HG03135 (cell line): ENCODE measurements around the gene PUS10.
A peak's percentile ranks its signal among the peaks of the same experiment; 100 is the strongest.
"Not testable (repeated sequence)": the region's sequence is repeated elsewhere in the genome, so short reads cannot be mapped to it uniquely, and the experiment has no call there.

ENCODE experiments used
- ATAC-seq: cut with Tn5 transposase; IDR thresholded peaks from one replicate; pipeline ENCODE4 v1.9.1; 2021; ENCODE audit warnings: mild to moderate bottlenecking, moderate library complexity; ENCODE audit not compliant: unreplicated experiment

The PUS10 gene

DNA sequence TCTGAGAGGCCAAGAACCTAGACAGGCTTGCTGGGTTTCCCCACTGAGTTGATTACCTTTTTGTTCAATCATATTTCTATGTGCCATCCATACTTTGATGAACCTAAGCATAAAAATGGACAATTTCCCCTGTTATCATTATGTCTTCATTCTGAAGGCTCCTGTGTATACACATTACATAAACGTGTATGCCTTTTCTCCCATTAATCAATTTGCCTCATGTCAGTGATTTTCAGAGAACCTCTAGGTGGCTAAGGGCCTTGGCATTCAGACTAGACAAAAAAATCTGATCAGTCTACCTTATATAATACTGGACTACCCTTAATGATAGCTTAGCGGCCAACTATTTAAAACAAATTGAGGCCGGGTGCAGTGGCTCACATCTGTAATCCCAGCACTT, 4.7 kb downstream of the PUS10 start:
- no peak for ATAC-seq

GRCh38 chr2:61012303-61012702, 5.8 kb downstream of the PUS10 start:
- not testable (repeated sequence) for ATAC-seq

DNA sequence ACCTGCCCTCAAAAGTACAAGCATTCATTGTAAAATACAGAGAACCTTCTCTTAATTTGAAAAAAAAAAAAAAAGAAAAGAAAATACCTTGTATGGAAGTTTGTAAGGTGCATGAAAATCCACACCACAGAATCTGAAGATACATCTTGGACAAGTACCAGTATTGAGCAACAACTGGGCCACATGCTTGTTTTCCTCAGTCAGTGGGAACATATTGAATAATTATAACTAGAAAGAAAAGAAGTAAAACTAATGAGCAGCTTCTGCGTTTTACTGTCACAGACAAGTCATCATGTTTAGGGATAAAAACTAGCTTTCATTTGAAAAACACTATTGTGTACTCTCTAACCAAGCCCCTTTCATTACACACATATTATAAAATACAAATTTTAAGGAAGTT, 6.4 kb downstream of the PUS10 start:
- ATAC-seq: no peak

GRCh38 chr2:61009355-61009754, 8.7 kb downstream of the PUS10 start:
- no peak for ATAC-seq

- ATAC-seq: no peak
Observed at GRCh38 chr2:61006486-61007105, 11.5 kb downstream of the PUS10 start.

DNA sequence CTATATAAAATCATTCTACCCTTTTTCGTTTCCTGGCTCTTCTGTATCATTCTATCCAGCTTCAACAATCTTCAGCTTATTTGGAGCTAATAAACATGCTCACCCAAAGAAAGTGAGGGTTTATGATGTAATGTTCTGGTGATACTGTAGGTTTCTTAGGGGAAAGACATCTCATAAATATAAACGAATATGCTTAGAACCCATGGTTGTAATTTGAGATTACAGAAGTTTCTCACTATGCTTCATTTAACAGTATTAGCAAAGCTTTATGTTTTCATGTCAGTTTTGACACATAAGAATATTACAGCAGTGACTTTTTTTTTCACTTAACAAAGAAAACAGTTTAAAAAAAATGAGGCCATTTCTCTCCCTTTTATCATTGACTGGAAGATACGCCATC, 12.3 kb downstream of the PUS10 start:
- no peak for ATAC-seq

GRCh38 chr2:60998628-60999545, 19.2 kb downstream of the PUS10 start:
- peak; percentile 60 for ATAC-seq

DNA sequence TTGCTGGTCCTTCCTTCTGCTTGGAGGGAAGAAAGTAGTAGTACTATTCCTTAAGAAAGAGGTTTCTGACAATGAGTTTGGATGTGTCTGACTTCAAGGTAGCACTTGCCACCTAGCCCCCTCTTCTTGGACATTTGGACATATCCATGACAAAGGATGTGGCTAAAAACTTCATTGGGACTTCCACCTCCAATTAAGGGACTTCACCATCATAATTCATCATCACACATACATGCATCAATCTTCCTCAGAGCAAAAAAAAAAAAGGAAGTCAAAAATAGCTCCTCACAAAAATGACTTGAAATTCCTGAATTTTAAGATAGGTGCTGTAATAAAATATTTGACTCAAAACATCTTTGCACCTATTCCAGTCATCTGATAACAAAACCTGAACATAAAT, 23.9 kb downstream of the PUS10 start:
- no peak for ATAC-seq

DNA sequence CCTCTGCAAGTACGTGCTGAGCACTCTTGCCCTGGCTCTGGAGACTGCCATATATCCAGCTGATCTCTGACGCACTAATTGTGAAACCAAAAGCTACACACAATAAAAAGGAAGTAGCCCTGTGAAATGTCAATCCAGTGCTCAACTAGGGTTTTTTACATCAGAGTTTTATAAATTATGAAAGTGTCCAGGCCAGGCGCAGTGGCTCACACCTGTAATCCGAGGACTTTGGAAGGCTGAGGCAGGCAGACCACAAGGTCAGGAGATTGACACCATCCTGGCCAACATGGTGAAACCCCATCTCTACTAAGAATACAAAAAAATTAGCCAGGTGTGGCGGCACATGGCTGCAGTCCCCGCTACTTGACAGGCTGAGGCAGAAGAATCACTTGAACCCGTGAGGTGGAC, 25.1 kb downstream of the PUS10 start:
- peak; percentile 98 for ATAC-seq

GRCh38 chr2:60991644-60992043, 26.4 kb downstream of the PUS10 start:
- ATAC-seq: no peak

DNA sequence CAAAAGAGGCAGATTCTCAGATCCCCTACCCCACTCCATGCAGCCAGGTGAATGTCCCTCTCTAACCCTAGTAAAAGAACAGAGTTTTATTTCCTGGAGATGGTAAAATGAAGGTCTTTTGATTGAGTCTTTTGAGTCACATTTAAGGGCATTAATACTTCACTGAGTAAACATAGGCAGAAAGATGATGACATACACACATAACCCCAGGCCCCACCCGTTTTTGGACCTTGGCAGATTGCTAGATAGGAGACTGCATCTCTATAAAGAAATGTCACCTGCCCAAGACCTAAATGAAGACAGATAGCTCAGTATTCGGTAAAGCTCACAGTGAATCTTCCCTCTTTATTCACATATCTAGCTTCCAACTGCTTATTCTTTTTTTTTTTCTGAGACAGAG, 28.8 kb downstream of the PUS10 start:
- ATAC-seq: no peak

GRCh38 chr2:60987656-60988055, 30.4 kb downstream of the PUS10 start:
- not testable (repeated sequence) for ATAC-seq

- ATAC-seq: no peak
Observed at GRCh38 chr2:60987041-60987440, 31.0 kb downstream of the PUS10 start.

GRCh38 chr2:60984720-60985119, 33.3 kb downstream of the PUS10 start:
- ATAC-seq: no peak

DNA sequence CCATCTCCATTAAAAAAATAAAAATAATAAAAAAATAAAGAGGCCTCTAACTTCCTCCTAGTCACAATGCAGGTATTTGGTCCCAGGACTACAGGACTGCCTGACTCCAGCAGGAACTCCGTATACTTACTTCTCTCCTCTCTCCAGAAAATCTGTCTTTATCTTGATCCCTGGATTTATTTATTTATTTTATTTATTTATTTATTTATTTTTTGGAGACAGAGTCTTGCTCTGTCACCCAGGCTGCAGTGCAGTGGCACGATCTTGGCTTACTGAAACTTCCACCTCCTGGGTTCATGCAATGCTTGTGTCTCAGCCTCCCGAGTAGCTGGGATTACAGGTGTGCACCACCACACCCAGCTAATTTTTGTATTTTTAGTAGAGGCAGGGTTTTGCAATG, 36.0 kb downstream of the PUS10 start:
- not testable (repeated sequence) for ATAC-seq

DNA sequence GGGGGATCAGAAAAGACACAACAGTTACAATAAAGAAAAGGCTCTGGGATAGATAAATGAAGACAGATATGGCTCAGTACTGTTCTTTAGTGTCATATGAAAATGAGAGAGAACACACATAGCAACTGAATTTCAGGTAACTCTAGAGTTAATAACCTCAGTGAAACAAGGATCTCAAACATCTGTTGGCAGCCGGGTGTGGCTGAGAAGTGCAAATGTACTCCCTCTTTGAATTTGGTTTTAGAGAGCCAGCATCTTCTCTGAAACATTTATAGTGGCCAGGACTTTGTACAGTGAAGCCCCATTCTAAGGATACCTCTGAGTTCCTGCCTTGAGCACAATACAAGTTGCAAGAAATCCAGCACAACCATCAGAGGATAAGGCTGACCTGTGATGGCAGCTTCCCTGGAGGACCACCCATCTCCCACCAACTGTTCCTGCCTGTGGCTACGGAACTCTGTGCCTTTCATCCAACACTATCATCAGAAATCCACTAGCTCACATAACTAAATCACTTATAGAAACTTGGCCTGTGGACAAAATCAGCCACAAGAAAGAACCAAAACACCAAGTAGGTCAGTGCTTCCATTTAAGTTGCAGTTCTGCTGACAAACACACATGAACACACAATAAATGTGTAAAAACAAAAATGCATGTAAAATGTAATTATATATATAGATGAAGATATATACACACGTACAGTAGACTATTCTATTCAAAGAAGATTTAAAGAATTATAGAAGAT, 37.8 kb downstream of the PUS10 start:
- ATAC-seq: no peak

DNA sequence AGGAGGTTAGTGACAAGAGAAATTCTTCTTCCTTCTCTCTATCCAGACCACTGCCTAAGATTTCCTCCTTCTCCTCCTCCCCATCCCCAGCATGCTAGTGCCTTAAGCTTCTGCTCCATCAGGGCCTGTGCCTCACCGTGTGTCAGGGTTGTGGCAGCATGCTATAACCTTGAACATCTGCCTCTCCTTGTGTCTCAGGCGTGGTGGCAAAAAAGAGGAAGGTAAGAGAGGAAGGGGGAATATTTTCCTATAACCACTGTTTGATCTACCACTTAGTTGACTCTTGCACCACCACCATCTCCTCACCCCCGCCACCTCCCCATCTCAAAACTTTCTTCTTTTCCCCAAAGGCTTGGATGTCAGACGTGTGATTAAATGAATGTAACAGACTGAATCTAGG, 38.8 kb downstream of the PUS10 start:
- no peak for ATAC-seq

DNA sequence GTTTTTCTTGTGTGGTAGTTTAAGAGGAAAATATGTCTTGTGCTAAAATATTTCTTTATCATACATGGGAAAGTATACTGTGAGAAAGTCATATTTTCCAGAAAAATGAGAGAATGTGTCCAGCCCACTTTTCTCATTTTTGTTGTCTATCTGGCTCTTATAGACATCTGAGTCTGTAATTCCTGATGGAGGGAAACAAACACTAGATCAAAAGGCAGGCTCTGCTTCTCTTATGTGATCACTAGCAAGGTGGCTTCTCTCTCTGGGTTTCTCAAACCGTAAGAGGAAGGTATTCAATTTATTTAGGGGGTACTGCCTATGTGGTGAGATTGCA, 40.5 kb downstream of the PUS10 start:
- ATAC-seq: no peak

GRCh38 chr2:60976875-60977561, 41.0 kb downstream of the PUS10 start:
- ATAC-seq: peak; percentile 54

DNA sequence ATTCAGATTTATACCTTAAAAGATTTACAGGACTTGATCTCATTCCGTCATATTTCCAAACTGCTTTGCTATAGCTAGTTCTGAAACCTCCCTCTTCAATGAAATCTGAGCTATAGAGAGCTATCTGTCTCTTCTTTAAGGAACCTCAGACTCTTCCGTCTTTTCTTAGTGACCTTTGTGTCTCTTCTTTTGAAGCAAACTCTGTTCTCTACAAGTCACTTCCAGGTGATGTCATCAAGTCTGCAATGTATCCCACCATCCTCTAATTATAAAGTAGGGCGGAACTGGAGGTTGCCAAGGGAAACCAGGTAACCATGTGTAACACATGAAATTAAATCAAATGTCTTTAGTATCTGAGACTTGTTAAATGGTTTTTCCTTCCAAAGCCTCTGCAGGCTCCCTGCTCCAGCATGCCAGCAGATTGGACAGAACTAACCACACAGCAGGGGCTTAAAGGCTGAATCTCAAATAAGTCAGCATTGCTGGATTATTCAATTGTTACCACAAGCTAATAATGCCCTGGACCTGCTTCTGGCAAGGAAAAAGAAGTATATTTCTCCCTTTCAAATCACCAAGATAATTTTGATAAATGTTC, 41.7 kb downstream of the PUS10 start:
- no peak for ATAC-seq

DNA sequence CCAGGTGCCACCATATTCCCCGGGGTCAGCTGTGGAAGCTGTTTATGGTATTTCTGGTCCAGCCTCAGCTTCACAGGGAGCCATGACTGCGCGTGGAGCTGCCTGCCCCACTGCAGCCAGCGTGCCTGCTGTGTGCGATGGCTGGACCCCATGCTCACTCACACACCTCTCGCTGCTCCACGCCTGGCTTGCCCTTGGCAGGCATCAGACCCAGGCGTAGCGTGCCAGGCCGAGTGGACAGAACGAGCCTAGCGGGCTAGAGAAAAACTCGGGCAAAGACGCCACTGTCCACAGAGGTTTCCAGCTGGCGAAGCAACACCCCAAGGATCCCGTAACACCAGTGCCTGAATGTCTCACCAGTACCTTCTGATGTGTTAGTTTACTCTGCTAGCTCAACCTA, 43.4 kb downstream of the PUS10 start:
- no peak for ATAC-seq
